ENCODE data around the gene IZUMO1.

DNA sequence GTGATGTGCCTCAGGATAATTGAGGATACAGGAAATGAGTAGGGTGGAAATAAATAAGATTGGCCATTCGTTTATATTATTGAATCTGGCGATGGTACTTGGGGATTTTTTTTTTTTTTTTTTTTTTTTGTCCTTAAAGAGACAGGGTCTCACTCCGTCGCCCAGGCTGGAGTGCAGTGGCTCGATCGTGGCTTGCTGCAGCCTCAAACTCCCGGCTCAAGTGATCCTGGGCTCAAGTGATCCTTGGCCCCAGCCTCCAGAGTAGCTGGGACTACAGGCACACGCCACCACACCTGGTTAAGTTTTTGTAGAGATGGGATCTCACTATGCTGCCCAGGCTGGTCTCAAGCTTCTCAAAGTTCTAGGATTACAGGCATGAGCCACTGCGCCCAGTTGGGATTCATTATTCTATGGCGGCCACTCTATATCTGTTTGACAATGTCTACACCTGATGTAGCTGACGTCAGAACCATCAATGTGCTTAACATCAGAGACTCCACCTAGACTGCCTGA, 24.5 kb downstream of the IZUMO1 start:
- no peak for TF ChIP-seq CTCF (IDR thresholded peaks at IDR 0.05; ENCODE audit: insufficient read depth, low read depth, low read length)
- TF ChIP-seq EZH2 (IDR thresholded peaks at IDR 0.05; ENCODE audit: insufficient read depth, low read length) = no peak

Data from astrocyte (in vitro differentiated cells and primary cell).